ENCODE data around the gene C2orf42. TPM values are rescaled to one million over a fixed set of nuclear protein-coding genes. Genes with fewer than 3 reads are reported as not detected.
"Not testable (repeated sequence)": the region's sequence is repeated elsewhere in the genome, so short reads cannot be mapped to it uniquely, and the experiment has no call there.

C2orf42 gene
- total and polyA plus RNA-seq, 2 experiments from 2014 or later, result 10.1 to 22.0 TPM

- Histone ChIP-seq H3K9me2 (replicated peaks; ENCODE audit: insufficient read depth) (no peaks in the 10 kb centered on the region), H3K9me3 (ENCODE audit: low read depth) (no peaks in the 10 kb centered on the region), H3K27me3 (no peaks in the 10 kb centered on the region), H3K4me1 (ENCODE audit: insufficient read depth) (no peaks in the 10 kb centered on the region), H3K36me3 (replicated peaks; ENCODE audit: insufficient read depth, low read depth) (no peaks in the 10 kb centered on the region), H3K4me3 (no peak overlapping the region), H4K20me1 (ENCODE audit: insufficient read depth, poor library complexity, severe bottlenecking) (peaks cover 16% of the 10 kb centered on the region), H3K27ac (no peak overlapping the region), H3K79me2 (peaks cover 78% of the 10 kb centered on the region), H2AFZ (no peak overlapping the region), H3K4me2 (no peak overlapping the region)
- DNase-seq (ENCODE audit: low spot score), result no peak
- whole genome bisulfite sequencing (ENCODE audit: low lambda C conversion rate, missing lambda C conversion rate), result 79% methylated on average over 2 of the region's 2 CpGs
- no peak for TF ChIP-seq EZH2 (IDR thresholded peaks at IDR 0.05; ENCODE audit: borderline replicate concordance)
- no peak for TF ChIP-seq CTCF (IDR thresholded peaks at IDR 0.05; ENCODE audit: poor library complexity)
- TF ChIP-seq EZH2phosphoT487 (IDR thresholded peaks at IDR 0.05; ENCODE audit: low read depth, severe bottlenecking, unreplicated experiment), result no peak
Measured at GRCh38 chr2:70226781-70227180, 36.0 kb upstream of the C2orf42 start.

- H3K4me3 ChIP-seq; H3K9me2 ChIP-seq (replicated peaks; ENCODE audit: insufficient read depth); H3K36me3 ChIP-seq (replicated peaks; ENCODE audit: insufficient read depth, low read depth); H3K27ac ChIP-seq; H4K20me1 ChIP-seq (ENCODE audit: insufficient read depth, poor library complexity, severe bottlenecking); DNase-seq (ENCODE audit: low spot score); H3K9me3 ChIP-seq (ENCODE audit: low read depth); H2AFZ ChIP-seq; H3K27me3 ChIP-seq; H3K4me1 ChIP-seq (ENCODE audit: insufficient read depth); H3K4me2 ChIP-seq: not testable (repeated sequence)
- peaks cover 57% of the 10 kb centered on the region for H3K79me2 ChIP-seq
- 97% methylated on average over 3 of the region's 3 CpGs for WGBS (ENCODE audit: low lambda C conversion rate, missing lambda C conversion rate)
Measured at GRCh38 chr2:70223305-70223704, 32.5 kb upstream of the C2orf42 start.

GRCh38 chr2:70214953-70215549, 24.2 kb upstream of the C2orf42 start:
- no peaks in the 10 kb centered on the region for H3K36me3 ChIP-seq (replicated peaks; ENCODE audit: insufficient read depth, low read depth)
- H3K4me3 ChIP-seq, result no peak overlapping the region
- peaks cover 4% of the 10 kb centered on the region for H3K79me2 ChIP-seq
- no peak overlapping the region for H3K27ac ChIP-seq
- no peaks in the 10 kb centered on the region for H3K9me3 ChIP-seq (ENCODE audit: low read depth)
- TF ChIP-seq EZH2phosphoT487 (IDR thresholded peaks at IDR 0.05; ENCODE audit: low read depth, severe bottlenecking, unreplicated experiment), result no peak
- TF ChIP-seq CTCF (IDR thresholded peaks at IDR 0.05; ENCODE audit: poor library complexity), result no peak
- no peak for TF ChIP-seq EZH2 (IDR thresholded peaks at IDR 0.05; ENCODE audit: borderline replicate concordance)
- no peak for DNase-seq (ENCODE audit: low spot score)
- H3K4me2 ChIP-seq, result no peak overlapping the region
- no peaks in the 10 kb centered on the region for H4K20me1 ChIP-seq (ENCODE audit: insufficient read depth, poor library complexity, severe bottlenecking)
- H2AFZ ChIP-seq, result no peak overlapping the region
- no peaks in the 10 kb centered on the region for H3K9me2 ChIP-seq (replicated peaks; ENCODE audit: insufficient read depth)
- no peaks in the 10 kb centered on the region for H3K27me3 ChIP-seq
- WGBS (ENCODE audit: low lambda C conversion rate, missing lambda C conversion rate), result 92% methylated on average over 3 of the region's 3 CpGs
- no peaks in the 10 kb centered on the region for H3K4me1 ChIP-seq (ENCODE audit: insufficient read depth)

GRCh38 chr2:70214365-70214764, 23.5 kb upstream of the C2orf42 start:
- no peaks in the 10 kb centered on the region for H3K36me3 ChIP-seq (replicated peaks; ENCODE audit: insufficient read depth, low read depth)
- H3K4me1 ChIP-seq (ENCODE audit: insufficient read depth), result no peaks in the 10 kb centered on the region
- no peak overlapping the region for H3K4me2 ChIP-seq
- no peaks in the 10 kb centered on the region for H3K9me2 ChIP-seq (replicated peaks; ENCODE audit: insufficient read depth)
- no peaks in the 10 kb centered on the region for H3K27me3 ChIP-seq
- no peak overlapping the region for H3K27ac ChIP-seq
- H3K9me3 ChIP-seq (ENCODE audit: low read depth), result no peaks in the 10 kb centered on the region
- H3K79me2 ChIP-seq, result peaks cover 4% of the 10 kb centered on the region
- 95% methylated on average over 1 of the region's 1 CpG for WGBS (ENCODE audit: low lambda C conversion rate, missing lambda C conversion rate)
- no peak overlapping the region for H2AFZ ChIP-seq
- TF ChIP-seq CTCF (IDR thresholded peaks at IDR 0.05; ENCODE audit: poor library complexity) (no peak), EZH2phosphoT487 (IDR thresholded peaks at IDR 0.05; ENCODE audit: low read depth, severe bottlenecking, unreplicated experiment) (no peak), EZH2 (IDR thresholded peaks at IDR 0.05; ENCODE audit: borderline replicate concordance) (no peak)
- H4K20me1 ChIP-seq (ENCODE audit: insufficient read depth, poor library complexity, severe bottlenecking), result no peaks in the 10 kb centered on the region
- no peak overlapping the region for H3K4me3 ChIP-seq
- DNase-seq (ENCODE audit: low spot score), result no peak

All from hepatocyte (in vitro differentiated cells).